WERI-Rb-1 (cell line): ENCODE data around the gene LRCH1.

Experiments
- DNase-seq: peaks from one replicate; pipeline ENCODE4 v3.0.0-alpha.2; 2020
- H3K27ac ChIP-seq: fragments of 250-450 bp; sonication (Bioruptor Pico); 2 replicates; pipeline ENCODE4 v1.5.1; 2020; ENCODE audit warnings: mild to moderate bottlenecking, moderate library complexity
- H3K27me3 ChIP-seq: fragments of 250-450 bp; sonication (Bioruptor Pico); 2 replicates; pipeline ENCODE4 v1.5.1; 2021; ENCODE audit warnings: mild to moderate bottlenecking, low read depth, moderate library complexity; ENCODE audit not compliant: insufficient read depth, severe bottlenecking
- H3K36me3 ChIP-seq: fragments of 250-450 bp; sonication (Bioruptor Pico); 2 replicates; pipeline ENCODE4 v1.5.1; 2020; ENCODE audit warnings: mild to moderate bottlenecking, moderate library complexity
- H3K4me3 ChIP-seq: 2 replicates; pipeline ENCODE4 v1.5.1; 2011; ENCODE audit warnings: low read depth, mild to moderate bottlenecking, control low read depth, low read length
- H3K9me3 ChIP-seq: fragments of 250-450 bp; sonication (Bioruptor Pico); 2 replicates; pipeline ENCODE4 v1.5.1; 2021; ENCODE audit warnings: mild to moderate bottlenecking, moderate library complexity; ENCODE audit not compliant: severe bottlenecking
- CTCF ChIP-seq: IDR thresholded peaks from 2 replicates; pipeline ENCODE4 v1.5.1; 2011; ENCODE audit warnings: low read depth, mild to moderate bottlenecking, control low read depth, inconsistent platforms, low read length

The LRCH1 gene

GRCh38 chr13:46565808-46566750 is 13.1 kb downstream of the LRCH1 start:
- H3K9me3 ChIP-seq = no peaks in the 10 kb centered on the region
- no peaks in the 10 kb centered on the region for H3K27me3 ChIP-seq
- H3K27ac ChIP-seq = peak overlapping the region; percentile 86
- TF ChIP-seq CTCF = no peak
- no peak overlapping the region for H3K4me3 ChIP-seq
- DNase-seq = no peak
- H3K36me3 ChIP-seq = peaks cover 29% of the 10 kb centered on the region

GRCh38 chr13:46567671-46568070 is 14.7 kb downstream of the LRCH1 start:
- TF ChIP-seq CTCF = no peak
- Histone ChIP-seq H3K27me3 (no peaks in the 10 kb centered on the region), H3K27ac (peak overlapping the region; percentile 86), H3K4me3 (no peak overlapping the region), H3K36me3 (peaks cover 15% of the 10 kb centered on the region), H3K9me3 (no peaks in the 10 kb centered on the region)
- DNase-seq = peak; percentile 60

GRCh38 chr13:46569456-46569855 is 16.5 kb downstream of the LRCH1 start:
- no peaks in the 10 kb centered on the region for H3K27me3 ChIP-seq
- no peak for TF ChIP-seq CTCF
- peak; percentile 77 for DNase-seq
- no peak overlapping the region for H3K4me3 ChIP-seq
- peaks cover 18% of the 10 kb centered on the region for H3K36me3 ChIP-seq
- H3K9me3 ChIP-seq = no peaks in the 10 kb centered on the region
- peak overlapping the region; percentile 86 for H3K27ac ChIP-seq

GRCh38 chr13:46570273-46570672 is 17.3 kb downstream of the LRCH1 start:
- DNase-seq = no peak
- no peak for TF ChIP-seq CTCF
- Histone ChIP-seq H3K27me3 (no peaks in the 10 kb centered on the region), H3K9me3 (no peaks in the 10 kb centered on the region), H3K36me3 (peaks cover 22% of the 10 kb centered on the region), H3K27ac (peak overlapping the region; percentile 86), H3K4me3 (no peak overlapping the region)

- no peaks in the 10 kb centered on the region for H3K27me3 ChIP-seq
- peak overlapping the region; percentile 86 for H3K27ac ChIP-seq
- no peaks in the 10 kb centered on the region for H3K9me3 ChIP-seq
- H3K4me3 ChIP-seq = no peak overlapping the region
- peaks cover 26% of the 10 kb centered on the region for H3K36me3 ChIP-seq
- no peak for TF ChIP-seq CTCF
- peak; percentile 12 for DNase-seq
These were observed 18.4 kb downstream of the LRCH1 start for GRCh38 chr13:46571189-46571908.
